ELR (cell line): ENCODE results near the gene ADM2.
"Not testable (repeated sequence)": the region's sequence is repeated elsewhere in the genome, so short reads cannot be mapped to it uniquely, and the experiment has no call there.

Experiments
- DNase-seq: peaks from one replicate; pipeline ENCODE4 v3.0.0-alpha.2; 2015; ENCODE audit warnings: low read depth

Gene ADM2, protein sequence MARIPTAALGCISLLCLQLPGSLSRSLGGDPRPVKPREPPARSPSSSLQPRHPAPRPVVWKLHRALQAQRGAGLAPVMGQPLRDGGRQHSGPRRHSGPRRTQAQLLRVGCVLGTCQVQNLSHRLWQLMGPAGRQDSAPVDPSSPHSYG

GRCh38 chr22:50481440-50482106, at the start of gene ADM2:
Gene ADM2, plus strand, starts transcription at chr22:50481543. Its CDS starts 305 bp downstream, at chr22:50481848.
- peak; percentile 24 for DNase-seq

DNA sequence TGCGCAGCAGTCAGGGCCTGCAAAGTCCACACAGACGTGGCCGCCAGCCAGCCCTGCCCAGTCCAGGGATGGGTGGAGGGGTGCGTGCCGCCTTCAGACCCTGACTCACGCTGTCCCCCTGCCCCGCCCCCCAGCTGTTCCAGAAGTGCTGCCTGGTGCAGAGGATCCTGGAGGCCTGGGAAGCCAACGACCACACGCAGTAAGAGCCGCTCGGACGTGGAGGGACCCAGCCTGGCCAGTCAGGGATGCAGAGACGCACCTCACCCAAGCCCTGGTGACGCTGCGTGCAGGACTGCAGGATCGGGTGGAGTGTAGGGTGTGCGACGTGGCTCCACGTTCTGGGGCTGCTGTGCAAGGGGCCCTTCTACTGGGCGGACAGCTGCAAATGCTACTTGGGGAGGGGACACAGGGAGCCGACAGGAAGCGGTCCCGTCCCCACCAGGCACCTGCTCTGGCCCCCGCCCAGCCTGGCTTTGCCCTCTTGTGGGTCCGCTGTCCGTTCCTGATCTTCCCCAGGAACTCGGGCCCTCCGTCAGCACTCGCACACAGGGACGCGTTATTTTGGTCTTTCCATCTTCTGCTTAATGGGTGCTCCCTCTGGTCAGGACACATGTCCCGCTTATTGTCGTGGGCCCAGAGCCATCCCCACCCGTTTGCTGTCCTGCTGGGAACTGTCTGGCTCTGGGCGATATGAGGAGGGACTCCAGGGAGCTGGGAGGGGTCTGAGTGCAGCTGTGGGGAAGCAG, 49.0 kb upstream of the ADM2 start:
- DNase-seq = no peak

GRCh38 chr22:50432877-50433510, 48.3 kb upstream of the ADM2 start:
- DNase-seq = not testable (repeated sequence)

GRCh38 chr22:50434849-50435248, 46.5 kb upstream of the ADM2 start:
- DNase-seq = no peak

DNA sequence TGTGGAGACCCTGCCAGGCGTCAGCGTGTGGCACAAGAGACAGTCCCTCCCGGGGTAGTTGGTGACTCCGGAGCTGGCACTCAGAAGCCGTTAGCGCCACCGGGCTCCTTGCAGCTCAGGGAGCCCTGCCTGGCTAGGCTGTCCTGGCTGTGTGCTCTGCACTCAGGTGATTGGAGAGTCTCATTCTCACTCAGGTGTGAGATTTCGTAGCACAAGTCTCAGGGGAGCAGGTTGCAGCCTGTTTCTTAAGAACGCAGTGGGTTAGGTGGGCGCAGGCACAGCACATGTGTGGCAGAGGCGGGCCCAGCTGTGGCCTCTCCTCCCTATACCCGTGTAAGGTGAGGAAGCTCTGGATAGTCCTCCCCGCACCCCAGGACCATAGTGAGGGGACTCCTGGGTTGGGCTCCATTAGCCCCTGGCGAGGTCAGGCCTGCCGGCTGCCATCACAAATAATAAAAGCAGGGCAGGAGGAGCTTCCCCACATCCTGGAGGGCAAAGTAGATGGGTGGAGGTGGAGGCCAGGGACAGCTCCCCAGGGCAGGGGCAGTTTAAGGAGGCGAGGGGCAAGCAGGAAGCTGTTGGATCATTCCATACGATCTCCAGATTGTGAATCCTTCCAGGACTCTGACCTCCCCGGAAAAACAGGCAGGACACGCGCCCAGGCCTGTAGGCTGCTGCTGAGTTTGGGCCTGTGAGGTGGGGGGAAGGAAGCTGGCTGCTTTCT, 45.9 kb upstream of the ADM2 start:
- DNase-seq = no peak

DNA sequence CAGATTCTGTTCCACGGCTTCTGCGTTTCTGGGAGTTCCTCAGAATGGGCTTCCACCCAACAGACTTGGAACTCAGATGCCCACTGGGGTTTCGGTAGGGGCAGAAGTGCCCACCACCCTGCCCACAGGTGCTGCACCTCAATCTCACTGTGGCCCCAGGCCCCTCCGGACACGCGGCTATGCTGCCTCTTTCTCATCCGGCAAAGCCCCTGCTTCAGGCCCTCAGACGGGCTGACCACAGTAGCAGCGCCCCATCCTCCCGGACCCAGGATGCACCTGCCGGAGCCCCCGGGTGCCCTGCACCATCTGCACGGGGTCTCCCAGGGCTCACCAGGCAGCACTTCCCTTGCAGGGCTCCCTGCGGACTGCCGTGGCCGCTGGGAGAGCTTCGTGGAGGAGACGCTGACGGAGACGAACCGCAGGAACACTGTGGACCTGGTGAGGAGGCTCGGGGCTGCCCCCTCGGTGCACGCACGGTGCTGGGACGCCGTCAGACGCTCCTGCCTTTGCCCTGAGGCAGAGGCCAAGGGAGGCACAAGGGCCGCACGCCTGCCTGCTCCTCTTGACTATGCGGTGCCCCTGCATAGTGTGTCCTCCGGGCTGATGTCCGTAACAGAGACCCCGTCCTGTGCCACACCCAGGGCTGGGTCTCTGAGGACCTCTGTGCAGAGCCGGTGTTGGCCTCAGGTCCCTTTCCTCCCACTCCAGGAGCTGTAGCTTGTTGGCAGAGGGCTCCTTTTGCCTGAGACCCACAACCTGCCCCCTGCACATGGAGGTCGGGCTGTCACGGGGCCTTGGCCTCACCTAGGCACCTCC, 45.1 kb upstream of the ADM2 start:
- DNase-seq = no peak

DNA sequence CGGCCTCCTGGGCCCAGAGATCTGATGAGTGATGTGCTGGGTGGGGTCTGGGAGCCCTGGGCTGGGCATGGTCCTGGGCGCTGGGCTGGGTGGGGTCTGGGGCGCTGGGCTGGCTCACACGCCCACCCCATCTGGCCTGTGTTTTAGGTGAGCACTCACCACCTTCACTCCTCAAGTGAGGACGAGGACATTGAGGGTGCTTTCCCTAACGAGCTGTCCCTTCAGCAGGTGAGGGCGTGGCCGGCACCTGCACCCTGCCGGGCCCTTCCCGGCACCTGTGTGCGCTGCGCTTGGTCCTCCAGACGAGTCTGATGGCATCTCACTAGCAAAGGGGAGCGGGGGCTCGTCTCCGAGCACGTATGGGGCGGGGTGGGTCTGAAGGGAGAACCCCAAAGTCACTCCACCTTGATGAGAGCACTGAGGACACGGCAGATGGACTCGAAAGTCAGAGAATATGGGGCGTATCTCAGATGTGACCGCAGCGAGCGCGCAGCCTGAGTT, 44.5 kb upstream of the ADM2 start:
- DNase-seq = no peak

GRCh38 chr22:50437511-50438304, 43.6 kb upstream of the ADM2 start:
- no peak for DNase-seq

DNA sequence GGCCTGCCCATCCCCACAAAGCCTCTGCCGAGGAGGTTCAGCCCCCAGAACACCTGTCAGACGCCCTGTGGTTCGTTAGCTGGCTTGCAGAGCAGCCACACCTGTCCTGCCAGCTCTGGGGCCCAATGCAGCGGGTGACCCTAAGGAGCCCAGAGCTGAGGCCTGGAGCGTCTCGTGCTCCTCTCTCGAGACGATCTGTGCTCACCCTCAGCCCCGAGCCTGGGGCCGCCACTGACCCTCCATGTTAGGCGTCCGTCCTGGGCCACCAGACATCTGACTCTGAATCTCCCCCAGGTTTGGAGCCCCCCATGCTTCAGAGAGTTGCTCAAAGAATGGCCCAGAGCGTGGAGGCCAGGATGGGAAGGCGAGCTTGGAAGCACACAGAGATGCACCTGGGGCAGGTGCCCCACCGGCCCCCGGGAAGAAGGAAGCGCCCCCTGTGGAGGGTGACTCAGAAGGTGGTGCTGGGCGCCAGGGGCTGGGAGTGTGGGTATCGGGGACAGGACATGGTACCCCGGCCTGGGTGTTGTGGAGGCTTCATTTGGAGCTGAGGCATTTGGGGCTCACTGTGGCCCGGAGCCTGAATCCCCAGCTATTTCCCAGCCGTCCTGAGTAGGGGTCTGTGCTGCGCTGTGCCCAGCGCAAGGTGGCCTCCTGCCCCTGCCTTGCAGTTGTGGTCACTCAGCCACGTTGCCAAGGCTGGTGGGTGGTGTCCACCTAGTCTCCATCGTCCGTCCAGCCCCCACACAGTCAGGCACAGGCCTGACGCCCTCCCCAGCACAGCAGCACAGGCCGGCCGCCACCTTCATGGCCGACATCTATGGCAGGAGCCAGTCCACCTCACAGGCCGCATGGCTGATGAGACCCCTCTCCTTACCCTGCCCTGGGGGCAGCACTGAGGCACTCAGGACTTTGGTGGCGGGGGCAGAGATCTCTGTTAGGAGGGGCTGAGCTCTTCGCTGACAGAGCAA, 42.8 kb upstream of the ADM2 start:
- DNase-seq = no peak

DNA sequence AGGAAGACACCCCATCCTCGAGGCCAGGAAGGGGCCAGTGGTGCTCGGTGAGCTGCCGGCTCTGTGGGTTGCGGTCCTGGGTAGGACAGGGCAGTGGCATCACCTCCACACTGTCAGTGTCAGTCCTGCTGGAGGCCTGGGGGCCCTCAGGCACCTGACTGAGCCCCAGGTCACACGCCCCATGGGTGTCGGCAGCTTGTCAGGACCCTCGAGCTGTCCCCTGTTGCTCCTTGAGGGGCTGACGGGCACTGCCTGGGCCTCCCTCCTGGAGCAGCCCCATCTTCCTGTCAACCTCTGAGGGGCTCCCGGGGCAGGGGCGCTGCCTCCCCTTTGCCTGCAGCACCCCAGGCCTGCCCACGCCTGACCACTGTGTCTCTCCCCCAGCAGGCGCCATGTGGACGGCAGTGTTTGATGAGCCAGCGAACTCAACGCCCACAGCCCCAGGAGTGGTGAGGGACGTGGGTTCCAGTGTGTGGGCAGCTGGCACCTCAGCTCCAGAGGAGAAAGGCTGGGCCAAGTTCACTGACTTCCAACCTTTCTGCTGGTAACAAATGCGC, 42.0 kb upstream of the ADM2 start:
- no peak for DNase-seq

DNA sequence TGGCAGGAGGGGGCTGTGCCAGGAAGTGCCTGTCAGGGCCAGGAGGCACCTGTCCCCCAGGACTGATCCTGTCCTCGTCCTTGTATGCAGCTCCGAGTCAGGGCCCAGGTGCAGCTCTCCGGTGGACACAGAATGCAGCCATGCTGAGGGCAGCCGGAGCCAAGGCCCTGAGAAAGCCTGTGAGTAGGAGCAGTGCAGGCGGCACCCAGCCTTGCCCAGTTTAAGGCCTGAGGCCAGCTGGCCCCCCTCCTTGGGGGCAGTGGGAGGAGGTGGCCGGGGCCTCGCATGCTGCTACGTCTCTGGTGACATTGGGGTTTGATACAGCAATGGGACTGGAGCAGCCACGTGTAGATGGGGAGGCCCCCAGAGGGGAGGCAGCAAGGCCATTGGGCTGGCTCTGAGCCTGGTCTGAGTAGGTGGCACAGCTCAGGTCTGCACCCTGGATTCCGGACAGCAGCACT, 41.4 kb upstream of the ADM2 start:
- DNase-seq = no peak

- no peak for DNase-seq
Measured at GRCh38 chr22:50440544-50441249, 40.6 kb upstream of the ADM2 start.

DNA sequence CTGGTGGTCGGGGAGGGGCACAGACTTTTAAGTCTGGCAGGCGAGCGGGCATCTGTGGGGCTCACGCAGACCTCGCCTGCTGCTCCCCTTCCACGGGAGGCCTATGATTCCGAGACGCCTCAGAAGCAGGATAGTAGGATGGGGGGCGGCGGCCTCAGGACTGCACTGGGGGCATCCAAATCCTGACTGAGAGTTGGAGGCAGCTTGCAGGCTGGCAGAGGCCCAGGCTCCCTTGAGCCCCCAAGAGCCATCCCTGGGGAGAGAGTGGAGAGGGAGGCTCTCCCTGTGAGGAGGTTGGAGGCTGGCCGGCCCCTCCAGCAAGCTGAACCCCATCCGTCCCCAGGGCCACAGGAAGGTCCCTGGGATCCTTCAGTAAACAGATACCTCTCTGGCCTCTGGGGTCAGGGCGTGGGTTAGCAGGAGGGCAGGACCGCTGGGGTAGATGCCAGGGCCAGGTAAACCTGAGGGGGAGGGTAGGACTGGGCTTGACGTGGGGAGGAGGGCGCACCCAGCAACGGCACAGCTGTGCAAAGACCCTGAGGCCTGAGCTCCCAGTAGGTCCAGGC, 39.8 kb upstream of the ADM2 start:
- no peak for DNase-seq

DNA sequence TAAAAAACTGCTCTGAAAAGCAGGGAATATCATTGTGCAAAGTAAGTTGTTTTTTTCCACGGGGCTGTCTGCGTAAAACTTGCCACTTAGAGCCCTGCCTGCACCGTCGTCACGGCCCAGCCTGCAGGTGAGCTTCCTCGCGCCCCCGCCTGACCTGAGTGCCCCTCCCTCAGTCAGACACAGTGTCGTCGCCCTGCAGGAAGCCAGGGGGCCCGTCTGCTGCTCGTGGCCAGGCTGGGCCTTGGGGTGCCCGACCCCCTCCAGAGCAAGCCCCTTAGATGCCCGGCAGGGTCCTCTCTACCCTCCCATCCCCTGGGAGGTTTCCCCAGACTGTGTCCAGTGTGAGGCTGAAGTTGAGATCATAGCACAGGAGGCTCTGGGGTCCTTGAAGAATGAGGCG, 38.1 kb upstream of the ADM2 start:
- no peak for DNase-seq

GRCh38 chr22:50443801-50444625, 37.3 kb upstream of the ADM2 start:
- DNase-seq = no peak

- peak; percentile 71 for DNase-seq
Measured at GRCh38 chr22:50444663-50445062, 36.7 kb upstream of the ADM2 start.
